ENCODE results near the gene NPVF.

GRCh38 chr7:25189197-25189596 is 39.1 kb downstream of the NPVF start:
- TF ChIP-seq CTCF (IDR thresholded peaks at IDR 0.05) (no peak), ZFX (IDR thresholded peaks at IDR 0.05; ENCODE audit: borderline replicate concordance) (no peak)
